Eye (tissue), 1 donor: ENCODE measurements around the gene EPHB2.
"Not testable (repeated sequence)": the region's sequence is repeated elsewhere in the genome, so short reads cannot be mapped to it uniquely, and the experiment has no call there.

Experiments
- DNase-seq: peaks from one replicate; pipeline ENCODE4 v3.0.0-alpha.2; 2015

EPHB2 gene

GRCh38 chr1:22691031-22691753, 19.4 kb upstream of the EPHB2 start:
- peak; percentile 66 for DNase-seq

DNA sequence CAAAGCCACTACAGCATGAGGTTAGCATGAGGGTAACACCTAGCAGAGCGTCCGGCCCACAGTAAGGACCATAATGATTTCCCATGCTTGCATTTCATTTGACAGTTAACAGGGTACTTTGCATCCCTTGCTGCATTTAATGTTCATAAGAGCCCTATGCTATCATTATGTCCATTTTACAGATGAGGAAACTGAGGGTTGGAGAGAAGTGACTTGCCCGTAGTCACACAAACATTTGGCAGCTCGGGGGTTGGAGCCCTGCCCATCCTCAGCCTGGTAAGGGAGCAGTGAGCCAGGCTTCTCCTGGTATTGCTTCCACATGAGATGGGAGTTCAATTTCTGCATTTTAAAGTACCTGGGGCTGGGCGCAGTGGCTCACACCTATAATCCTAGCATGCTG, 16.5 kb upstream of the EPHB2 start:
- no peak for DNase-seq

GRCh38 chr1:22696610-22697009, 14.0 kb upstream of the EPHB2 start:
- DNase-seq: no peak

DNA sequence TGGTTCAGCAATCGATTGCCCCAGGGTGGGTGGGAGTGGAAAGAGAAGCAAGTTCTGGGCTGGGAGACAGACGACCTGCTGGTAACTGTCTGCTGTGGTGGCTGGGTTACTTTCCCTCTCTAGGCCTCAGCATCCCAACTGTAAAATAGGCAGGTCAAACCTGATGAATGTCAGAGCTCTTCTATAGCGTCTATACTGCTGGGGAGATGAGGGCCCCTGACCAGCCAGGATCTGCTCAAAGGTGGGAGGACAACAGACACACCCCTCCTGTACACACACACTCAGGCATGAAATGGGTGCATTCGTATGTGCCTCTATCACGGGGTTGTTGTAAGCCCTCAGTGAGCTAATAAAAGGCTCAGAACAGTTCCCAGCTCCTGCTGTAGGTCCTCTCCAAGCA, 12.7 kb upstream of the EPHB2 start:
- no peak for DNase-seq

DNA sequence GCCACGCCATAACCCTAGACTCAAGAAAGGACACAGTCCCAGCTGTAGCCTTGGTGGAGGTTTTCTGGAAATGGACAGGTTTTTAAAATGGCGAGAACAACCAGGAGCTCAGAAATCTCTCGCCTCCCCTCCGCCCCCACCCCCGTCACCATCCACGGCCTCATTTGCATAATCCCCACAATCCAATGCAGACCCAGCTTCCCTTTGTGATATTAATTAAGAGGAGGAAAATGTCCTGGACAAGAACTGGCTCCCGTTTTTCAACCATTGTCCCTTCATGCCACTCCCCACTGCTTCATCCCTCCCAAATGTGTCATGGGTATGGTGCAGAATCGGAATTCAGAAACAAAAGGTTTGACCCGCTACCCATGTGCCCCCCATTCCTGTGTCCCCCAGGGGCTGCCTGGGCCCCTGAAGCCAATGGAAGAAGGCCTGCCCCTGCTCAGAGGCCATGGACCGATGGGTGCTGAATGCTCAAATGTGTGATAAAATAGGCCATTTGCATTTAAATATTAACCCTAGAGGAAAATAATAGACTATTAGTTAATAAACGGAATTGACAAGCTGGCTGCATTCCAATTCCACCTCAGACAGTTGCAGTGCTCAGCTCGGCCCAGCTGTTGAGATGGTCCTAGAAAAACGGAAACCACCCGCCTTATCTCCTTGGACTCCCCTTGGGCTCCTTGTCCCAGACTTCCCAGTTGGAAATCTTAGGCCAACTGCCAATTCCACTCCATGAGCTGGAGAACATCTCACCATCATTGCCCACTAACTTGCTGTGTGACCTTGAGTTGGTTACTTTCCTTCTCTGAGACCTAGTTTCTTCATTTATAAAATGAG, 10.7 kb upstream of the EPHB2 start:
- DNase-seq: no peak

DNA sequence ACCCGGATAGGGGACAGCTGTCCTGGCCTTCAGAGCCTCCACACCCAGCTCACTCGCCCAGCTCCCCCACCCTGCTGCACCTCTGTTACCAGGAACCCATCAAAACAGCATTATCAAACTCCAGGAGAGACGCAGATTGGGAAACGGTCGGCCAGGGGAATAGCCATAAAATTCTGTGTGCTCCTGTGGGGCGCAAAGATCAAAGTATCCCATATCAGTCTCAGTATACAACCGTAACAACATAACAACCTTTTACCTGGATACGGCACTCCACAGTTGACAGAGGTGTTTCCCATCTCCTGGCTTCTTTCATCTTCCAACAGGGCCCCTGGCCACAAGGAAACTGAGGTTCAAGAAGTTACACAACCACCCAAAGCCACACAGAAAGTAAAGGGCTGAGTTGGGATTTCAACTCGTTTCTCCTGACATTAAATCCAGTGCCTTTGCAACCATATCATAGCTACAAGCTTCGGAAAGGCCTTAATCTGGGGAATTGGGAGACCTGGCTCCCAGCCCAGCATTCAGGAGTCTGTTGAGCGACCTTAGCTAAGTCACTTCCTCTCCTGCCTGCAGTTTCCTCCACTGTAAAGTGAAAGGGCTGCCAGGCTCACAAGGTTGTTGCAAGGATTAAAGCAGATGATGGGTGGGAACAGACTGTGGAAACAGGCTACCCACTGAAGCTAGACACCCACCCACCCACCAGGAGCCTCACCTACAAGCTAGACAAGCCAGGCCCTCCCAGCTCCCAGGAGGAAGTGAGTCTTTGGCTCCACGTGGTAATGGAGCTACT, 8.1 kb upstream of the EPHB2 start:
- DNase-seq: no peak

GRCh38 chr1:22704440-22705067, 6.1 kb upstream of the EPHB2 start:
- peak; percentile 93 for DNase-seq

DNA sequence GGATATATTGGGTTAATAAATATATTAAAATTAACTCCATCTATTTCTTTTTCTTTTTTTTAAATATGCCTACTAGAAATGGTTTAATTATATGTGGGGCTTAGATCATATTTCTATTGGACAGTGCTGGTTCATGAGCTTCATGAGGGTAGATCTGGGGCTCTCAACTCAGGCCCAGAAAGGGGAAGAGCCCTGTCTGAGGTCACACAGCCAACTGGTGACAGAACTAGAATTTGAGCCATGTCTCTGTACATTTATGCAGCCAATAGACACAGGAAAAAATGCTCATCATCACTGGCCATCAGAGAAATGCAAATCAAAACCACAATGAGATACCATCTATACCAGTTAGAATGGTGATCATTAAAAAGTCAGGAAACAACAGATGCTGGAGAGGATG, 5.1 kb upstream of the EPHB2 start:
- no peak for DNase-seq

DNA sequence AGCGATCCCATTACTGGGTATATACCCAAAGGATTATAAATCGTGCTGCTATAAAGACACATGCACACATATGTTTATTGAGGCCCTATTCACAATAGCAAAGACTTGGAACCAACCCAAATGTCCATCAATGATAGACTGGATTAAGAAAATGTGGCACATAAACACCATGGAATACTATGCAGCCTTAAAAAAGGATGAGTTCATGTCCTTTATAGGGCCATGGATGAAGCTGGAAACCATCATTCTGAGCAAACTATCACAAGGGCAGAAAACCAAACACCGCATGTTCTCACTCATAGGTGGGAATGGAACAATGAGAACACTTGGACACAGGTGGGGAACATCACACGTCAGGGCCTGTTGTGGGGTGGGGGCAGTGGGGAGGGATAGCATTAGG, 4.5 kb upstream of the EPHB2 start:
- not testable (repeated sequence) for DNase-seq

DNA sequence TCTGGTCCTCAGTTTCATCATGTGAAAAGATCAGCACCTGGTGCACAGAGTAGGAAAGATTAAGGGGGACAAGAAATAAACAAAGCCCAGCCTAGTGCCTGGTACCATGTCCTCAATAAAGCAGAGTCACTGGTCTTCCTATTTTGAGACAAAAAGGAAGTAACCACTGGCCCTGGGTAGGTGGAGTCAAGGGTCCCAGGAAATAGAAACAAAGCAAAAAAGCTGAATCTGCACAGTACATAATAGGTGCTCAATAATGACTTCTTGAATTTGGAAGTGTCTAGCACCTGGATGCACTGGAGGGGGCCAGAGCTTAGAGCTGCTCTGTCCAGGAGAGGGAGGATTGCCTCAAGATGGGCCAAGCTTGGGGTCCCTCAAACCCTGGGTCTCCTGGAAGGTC, 1.9 kb upstream of the EPHB2 start:
- DNase-seq: no peak

DNA sequence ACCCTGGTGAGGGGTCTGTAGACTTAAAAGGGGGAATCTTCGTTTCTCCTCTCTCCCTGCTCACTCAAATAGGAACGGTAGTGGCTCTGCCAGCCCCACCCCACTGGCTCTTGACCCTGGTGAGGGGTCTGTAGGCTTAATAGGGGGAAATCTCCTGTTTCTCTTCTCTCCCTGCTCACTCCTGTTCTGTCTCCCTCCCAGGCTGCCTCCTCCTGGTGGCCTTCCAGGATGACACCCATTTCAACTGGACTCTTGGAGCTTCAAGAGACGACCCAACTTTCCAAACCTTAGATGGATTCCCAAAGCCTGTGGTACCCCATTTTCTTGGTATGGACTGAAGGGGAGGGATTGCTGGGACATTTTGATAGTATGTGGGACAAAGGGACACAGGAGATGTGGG, 1.4 kb upstream of the EPHB2 start:
- no peak for DNase-seq

- peak; percentile 88 for DNase-seq
These were observed 543 bp upstream of the EPHB2 start for GRCh38 chr1:22709891-22710700.

DNA sequence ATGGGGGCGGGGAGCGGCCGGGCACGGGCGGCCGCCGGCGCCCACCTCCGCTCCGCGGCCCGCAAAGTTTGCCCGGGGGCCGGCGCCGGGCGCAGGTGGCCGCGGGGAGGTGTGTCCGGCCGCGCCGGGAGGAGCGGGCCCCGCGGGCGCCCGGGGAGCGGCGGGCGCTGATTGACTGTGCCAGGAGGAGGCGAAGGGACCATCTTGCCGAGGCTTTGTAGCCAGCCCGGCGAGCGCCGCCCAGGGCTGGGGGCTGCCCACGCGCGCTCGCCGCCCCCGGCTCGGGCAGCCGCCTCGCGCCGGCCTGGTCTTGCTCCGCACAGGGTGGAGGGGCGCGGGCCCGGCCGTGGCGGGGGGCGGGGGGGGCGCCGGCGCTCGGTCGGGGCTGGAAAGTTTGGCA, 432 bp downstream of the EPHB2 start:
- DNase-seq: no peak

DNA sequence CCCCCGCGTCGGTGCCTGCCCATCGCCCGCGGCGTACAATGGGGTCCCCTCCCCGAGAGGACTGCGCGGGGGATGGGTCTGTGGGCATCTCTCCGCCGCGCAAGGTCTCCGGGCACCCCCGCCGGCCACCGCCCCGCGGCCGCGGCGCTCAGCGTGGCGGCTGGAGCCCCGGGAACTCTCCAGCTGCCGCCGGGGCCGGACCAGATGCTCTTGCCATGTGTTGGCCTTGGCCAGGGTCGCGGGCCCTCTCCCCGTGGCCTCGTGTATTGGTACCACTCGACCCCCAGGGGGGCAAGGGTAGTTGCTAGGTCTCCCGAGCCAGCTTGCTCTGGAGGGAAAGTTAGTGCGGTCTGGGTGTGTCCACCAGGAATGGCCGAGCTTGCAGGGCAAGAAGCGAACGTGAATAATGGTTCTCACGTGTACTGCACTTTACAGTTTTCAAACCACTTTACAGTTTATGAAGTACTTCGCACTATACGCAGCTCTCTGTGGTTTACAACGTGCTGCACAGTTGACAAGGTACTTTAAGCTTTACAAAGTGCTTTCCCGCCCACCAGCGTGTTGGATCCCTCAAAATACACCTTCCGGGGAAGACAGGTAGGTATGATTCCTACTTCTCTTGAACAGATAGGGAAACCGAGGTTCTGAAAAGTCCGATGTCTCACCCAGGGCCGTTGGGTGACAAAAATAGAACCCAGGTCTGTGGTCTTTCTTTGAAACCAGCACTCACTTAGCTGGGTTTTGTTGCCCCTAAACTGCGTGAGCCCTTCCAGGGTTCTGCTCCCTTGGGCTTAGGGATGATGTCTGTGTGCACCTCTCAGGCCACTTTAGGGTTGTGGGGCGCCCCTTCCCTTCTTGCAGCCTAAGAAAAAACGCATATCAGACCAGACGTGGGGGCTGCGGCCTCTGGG, 1.2 kb downstream of the EPHB2 start:
- no peak for DNase-seq

GRCh38 chr1:22712502-22713271, 2.0 kb downstream of the EPHB2 start:
- no peak for DNase-seq

- no peak for DNase-seq
These were observed 3.8 kb downstream of the EPHB2 start for GRCh38 chr1:22714455-22714854.

- DNase-seq: no peak
These were observed 6.6 kb downstream of the EPHB2 start for GRCh38 chr1:22717037-22717760.

DNA sequence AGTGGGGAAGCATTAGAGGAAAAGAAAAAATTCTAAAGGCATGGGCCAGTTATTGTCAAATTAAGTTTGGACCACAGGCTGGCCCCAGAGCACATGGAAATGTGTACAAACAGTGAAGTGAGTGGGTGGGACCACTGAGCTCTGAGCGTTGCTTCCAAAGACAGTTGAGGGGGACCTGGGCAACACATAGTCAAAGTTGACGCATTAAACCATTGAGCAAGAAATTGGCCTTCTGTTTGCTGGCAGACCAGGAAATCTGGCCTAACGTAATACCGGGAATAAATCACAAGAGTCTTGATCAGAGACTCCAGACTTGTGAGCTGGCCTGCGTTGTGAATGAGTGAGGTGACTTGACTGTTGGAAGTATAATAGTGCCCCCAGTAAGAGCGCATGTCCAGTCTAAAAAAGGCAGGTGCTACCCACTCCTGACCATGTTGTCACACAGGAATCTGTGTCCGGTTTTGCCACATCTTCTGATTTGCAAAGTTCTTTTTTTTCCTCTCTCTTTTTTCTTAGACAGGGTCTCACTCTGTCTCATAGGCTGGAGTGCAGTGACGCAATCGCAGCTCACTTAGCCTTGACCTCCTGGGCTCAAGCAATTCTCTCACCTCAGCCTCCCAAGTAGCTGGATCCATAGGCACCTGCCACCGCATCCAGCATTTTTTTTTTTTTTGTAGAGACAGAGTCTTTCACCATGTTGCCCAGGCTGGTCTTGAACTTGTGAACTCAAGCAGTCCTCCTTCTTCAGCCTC, 10.7 kb downstream of the EPHB2 start:
- DNase-seq: no peak
